Activated CD4-positive, alpha-beta T cell treated with anti-CD3 and anti-CD28 coated beads for 4 hours (primary cell): ENCODE data around the gene CIAO2B.

Source experiments
- DNase-seq, 2 donors: peaks; one replicate each; pipeline ENCODE4 v3.0.0-alpha.2; 2020

CIAO2B gene

GRCh38 chr16:66919569-66920298, 14.5 kb downstream of the CIAO2B start:
- DNase-seq = no peak

GRCh38 chr16:66918803-66919568, 15.2 kb downstream of the CIAO2B start, which contains the start of gene CDH16:
CDH16 (minus strand) TSS chr16:66918885; CDS start chr16:66918065, 820 bp downstream.
- no peak for DNase-seq

- DNase-seq = no peak
Measured at GRCh38 chr16:66918355-66918754, 15.8 kb downstream of the CIAO2B start.

GRCh38 chr16:66917741-66918140, 16.5 kb downstream of the CIAO2B start:
- no peak for DNase-seq

GRCh38 chr16:66916518-66916917, 17.7 kb downstream of the CIAO2B start:
- DNase-seq = no peak

GRCh38 chr16:66915041-66915440, 19.2 kb downstream of the CIAO2B start:
- no peak for DNase-seq

- no peak for DNase-seq
Measured at GRCh38 chr16:66914541-66914940, 19.7 kb downstream of the CIAO2B start.

GRCh38 chr16:66913711-66914110, 20.5 kb downstream of the CIAO2B start:
- no peak for DNase-seq

GRCh38 chr16:66913081-66913480, 21.1 kb downstream of the CIAO2B start:
- DNase-seq = no peak

- DNase-seq = no peak
Measured at GRCh38 chr16:66911801-66912200, 22.4 kb downstream of the CIAO2B start.

GRCh38 chr16:66911112-66911511, 23.1 kb downstream of the CIAO2B start:
- DNase-seq = no peak

- DNase-seq = no peak
Measured at GRCh38 chr16:66910175-66910940, 23.8 kb downstream of the CIAO2B start.

GRCh38 chr16:66908762-66909559, 25.2 kb downstream of the CIAO2B start:
- DNase-seq = no peak

- no peak for DNase-seq
Measured at GRCh38 chr16:66908116-66908515, 26.1 kb downstream of the CIAO2B start.

- DNase-seq = no peak
Measured at GRCh38 chr16:66906916-66907836, 27.0 kb downstream of the CIAO2B start.

GRCh38 chr16:66905633-66906539, 28.3 kb downstream of the CIAO2B start:
- DNase-seq = peak in 1 of 2 donors; percentile 18

GRCh38 chr16:66904846-66905632, 29.2 kb downstream of the CIAO2B start:
- DNase-seq = no peak

GRCh38 chr16:66904428-66904845, 29.8 kb downstream of the CIAO2B start:
- no peak for DNase-seq
